ENCODE measurements around the gene MANEAL. TPM values are rescaled to one million over a fixed set of nuclear protein-coding genes. Genes with fewer than 3 reads are reported as not detected.

Gene MANEAL
- total and polyA plus RNA-seq, 2 of the 4 experiments (the other 2 are of a cell fraction) = 0.54 to 0.55 TPM

GRCh38 chr1:37822906-37823815, 29.5 kb downstream of the MANEAL start:
- peaks cover 36% of the 10 kb centered on the region for H3K36me3 ChIP-seq (ENCODE audit: control insufficient read depth, insufficient read depth, low read length)
- no peak overlapping the region for H3K27ac ChIP-seq (ENCODE audit: insufficient read depth, low read length)
- H3K4ac ChIP-seq (ENCODE audit: low read depth, low read length) = no peak overlapping the region
- no peak overlapping the region for H4K91ac ChIP-seq (ENCODE audit: insufficient read depth, low read depth, low read length)
- H3K79me1 ChIP-seq (ENCODE audit: low read depth in 1 of 2, low read length in 2 of 2) = peaks cover 7 to 11% of the 10 kb centered on the region in 2 experiments; a peak in 3 of 4 replicates
- H2AK5ac ChIP-seq (ENCODE audit: low read depth, low read length) = no peak overlapping the region
- H2BK120ac ChIP-seq (ENCODE audit: low read depth, low read length) = no peak overlapping the region
- ATAC-seq (ENCODE audit: low read depth) (no peak), DNase-seq (peak; percentile 56)
- H3K4me1 ChIP-seq (ENCODE audit: control insufficient read depth, insufficient read depth, low read length) = peaks cover 8% of the 10 kb centered on the region; the same call in 1 of the 2 replicates
- H3K27me3 ChIP-seq (ENCODE audit: control insufficient read depth, insufficient read depth, low read length) = no peaks in the 10 kb centered on the region
- intact Hi-C loops (cut with micrococcal nuclease) = no loop called here
- dilution Hi-C loops (cut with HindIII; ENCODE audit: low sequenced_read_pairs, unreplicated experiment) = no loop called here
- H4K20me1 ChIP-seq (ENCODE audit: insufficient read depth, low read length) = no peaks in the 10 kb centered on the region
- no peak overlapping the region for H3K18ac ChIP-seq (ENCODE audit: low read depth, low read length)
- H2BK5ac ChIP-seq (ENCODE audit: low read depth, low read length, poor library complexity, severe bottlenecking) = no peak overlapping the region
- in situ Hi-C loops (cut with MboI; ENCODE audit: low sequenced_read_pairs) = no loop called here
- TF ChIP-seq MAZ (IDR thresholded peaks at IDR 0.05; ENCODE audit: borderline replicate concordance, low read depth, low read length) = no peak
- peak; percentile 30; the same call in 1 of the 2 replicates for TF ChIP-seq FOS (IDR thresholded peaks at IDR 0.05; ENCODE audit: low read depth, low read length)
- TF ChIP-seq MAFK (IDR thresholded peaks at IDR 0.05; ENCODE audit: low read depth, low read length) = peak; percentile 20; the same call in 1 of the 2 replicates
- ChIA-PET POLR2A (ENCODE audit: unreplicated experiment) (no interaction called here), CTCF (interaction anchor here (0.7 to 1.3 kb wide), 2 partner anchors 35 to 36 kb away, joined by 3 read pairs; partner anchors contain the start of gene MTF1)
- no peak overlapping the region for H3K56ac ChIP-seq (ENCODE audit: extremely low read depth, insufficient read depth, low read length)
- H3K23ac ChIP-seq (ENCODE audit: low read depth, low read length) = no peak overlapping the region
- no peak overlapping the region for H3K14ac ChIP-seq (replicated peaks; ENCODE audit: low read depth, low read length)
- H3K9me1 ChIP-seq (ENCODE audit: insufficient read depth, low read length) = peaks cover 6% of the 10 kb centered on the region; the same call in 1 of the 2 replicates
- no peak overlapping the region for H3K9ac ChIP-seq (ENCODE audit: low read depth, low read length)
- H3K4me3 ChIP-seq (ENCODE audit: insufficient read depth, low read depth, low read length) = no peak overlapping the region
- H3K4me2 ChIP-seq (ENCODE audit: low read depth, low read length) = no peak overlapping the region
- no peaks in the 10 kb centered on the region for H3K9me3 ChIP-seq (ENCODE audit: control insufficient read depth, insufficient read depth, low read length)
- WGBS, 2 experiments (ENCODE audit: extremely low coverage in 2 of 2, insufficient read length in 1 of 2) = 50% methylated on average over 1 of the region's 9 CpGs; no CpG with 5 or more reads in 1 of the 2 experiments
- H4K8ac ChIP-seq (ENCODE audit: low read depth in 2 of 2, low read length in 2 of 2) = no peak overlapping the region
- H2BK20ac ChIP-seq (ENCODE audit: low read depth, low read length) = no peak overlapping the region
- no peak overlapping the region for H2BK15ac ChIP-seq (ENCODE audit: low read depth, low read length)
- no TSS peak for BruUV-seq (replicated peaks)
- no peak overlapping the region for H2AK9ac ChIP-seq (replicated peaks; ENCODE audit: low read depth, low read length, poor library complexity)
- no peak overlapping the region for H4K5ac ChIP-seq (ENCODE audit: low read depth, low read length)
- no peak overlapping the region for H2AFZ ChIP-seq (replicated peaks; ENCODE audit: low read length, poor library complexity)
